MM.1S (cell line): ENCODE results near the gene PNMA8C.

Source experiments
- DNase-seq: peaks from one replicate; pipeline ENCODE4 v3.0.0-alpha.2; 2015
- H2AFZ ChIP-seq: fragments of 300-600 bp; sonication (generic); 2 replicates; pipeline ENCODE4 v1.6.0; 2016; ENCODE audit warnings: antibody characterized with exemption, low read length
- H3F3A ChIP-seq: fragments of 300-600 bp; sonication (generic); 2 replicates; pipeline ENCODE4 v1.6.1; 2016; ENCODE audit warnings: mild to moderate bottlenecking, antibody characterized with exemption, low read length, moderate library complexity, mixed read lengths; ENCODE audit not compliant: insufficient read depth
- H3K27ac ChIP-seq: fragments of 300-600 bp; sonication (generic); 2 replicates; pipeline ENCODE4 v1.5.1; 2016; ENCODE audit warnings: mild to moderate bottlenecking, low read length
- H3K27me3 ChIP-seq: fragments of 300-600 bp; sonication (generic); replicated peaks from 2 replicates; pipeline ENCODE4 v1.6.0; 2016; ENCODE audit warnings: low read length; ENCODE audit not compliant: insufficient read depth
- H3K36me3 ChIP-seq: fragments of 300-600 bp; sonication (generic); replicated peaks from 2 replicates; pipeline ENCODE4 v1.6.1; 2016; ENCODE audit warnings: mild to moderate bottlenecking, low read length, mixed read lengths; ENCODE audit not compliant: insufficient read depth
- H3K4me1 ChIP-seq: fragments of 300-600 bp; sonication (generic); 2 replicates; pipeline ENCODE4 v1.6.1; 2016; ENCODE audit warnings: low read length, mixed read lengths
- H3K4me2 ChIP-seq: fragments of 300-600 bp; sonication (generic); 2 replicates; pipeline ENCODE4 v1.6.0; 2016; ENCODE audit warnings: low read depth, low read length
- H3K4me3 ChIP-seq: fragments of 300-600 bp; sonication (generic); 2 replicates; pipeline ENCODE4 v1.5.1; 2016; ENCODE audit warnings: low read length, mixed read lengths
- H3K79me2 ChIP-seq: fragments of 300-600 bp; sonication (generic); 2 replicates; pipeline ENCODE4 v1.6.1; 2016; ENCODE audit warnings: mixed run types, low read length, mixed read lengths
- H3K9ac ChIP-seq: fragments of 300-600 bp; sonication (generic); 2 replicates; pipeline ENCODE4 v1.6.1; 2016; ENCODE audit warnings: low read length, mixed read lengths
- H3K9me2 ChIP-seq: fragments of 300-600 bp; sonication (generic); replicated peaks from 2 replicates; pipeline ENCODE4 v1.6.1; 2016; ENCODE audit warnings: mild to moderate bottlenecking, low read length, mixed read lengths; ENCODE audit not compliant: insufficient read depth
- H3K9me3 ChIP-seq: fragments of 300-600 bp; sonication (generic); replicated peaks from 2 replicates; pipeline ENCODE4 v1.6.1; 2016; ENCODE audit warnings: mild to moderate bottlenecking, low read length, mixed read lengths; ENCODE audit not compliant: insufficient read depth
- H4K20me1 ChIP-seq: fragments of 300-600 bp; sonication (generic); 2 replicates; pipeline ENCODE4 v1.6.1; 2016; ENCODE audit warnings: mild to moderate bottlenecking, low read length, moderate library complexity, mixed read lengths; ENCODE audit not compliant: insufficient read depth
- EZH2 ChIP-seq: fragments of 300-600 bp; sonication (generic); optimal IDR thresholded peaks from 2 replicates; pipeline ENCODE3; 2017; ENCODE audit warnings: low read depth, mild to moderate bottlenecking, antibody characterized with exemption, low read length, mixed read lengths
- EZH2phosphoT487 ChIP-seq: fragments of 300-600 bp; sonication (generic); IDR thresholded peaks from 2 replicates; pipeline ENCODE4 v1.6.1; 2018; ENCODE audit warnings: antibody characterized with exemption, low read length
- TF ChIP-seq, protein P1 (sequence below): fragments of 300-600 bp; sonication (generic); IDR thresholded peaks from 2 replicates; pipeline ENCODE4 v1.5.1; 2016; ENCODE audit warnings: antibody characterized with exemption, low read length, mixed read lengths

Gene PNMA8C

DNA sequence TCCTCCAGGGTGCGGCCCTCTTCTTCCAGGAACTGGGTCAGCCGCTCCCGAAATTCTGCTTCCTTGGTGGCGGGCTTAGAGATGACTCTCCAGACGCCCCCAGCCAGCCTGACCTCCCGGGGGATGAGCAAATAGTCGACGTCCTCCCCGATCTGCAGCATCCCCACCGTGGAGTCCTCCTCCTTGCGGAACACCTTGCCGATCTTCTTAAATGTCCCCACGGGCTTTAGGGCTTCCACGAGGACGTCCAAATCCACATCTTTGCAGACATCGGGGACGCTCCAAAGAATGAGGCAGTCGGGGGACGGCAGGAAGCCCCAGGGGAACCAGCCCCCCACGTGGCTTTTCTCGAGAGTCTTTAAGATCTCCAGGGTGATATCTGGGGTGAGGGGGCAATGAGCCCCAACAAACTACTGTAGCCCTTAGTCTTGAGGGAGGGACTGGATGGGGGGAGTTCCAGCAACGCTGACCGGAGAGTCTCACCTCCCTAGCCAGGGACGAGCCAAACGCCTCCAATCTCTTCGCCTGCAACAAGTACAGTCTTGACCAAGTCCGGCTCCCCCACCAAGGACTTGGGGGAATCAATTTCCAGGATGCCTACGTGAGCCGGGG, 16.0 kb downstream of the PNMA8C start:
- no peak overlapping the region for H3K27ac ChIP-seq
- H2AFZ ChIP-seq: no peak overlapping the region
- TF ChIP-seq, protein P1, sequence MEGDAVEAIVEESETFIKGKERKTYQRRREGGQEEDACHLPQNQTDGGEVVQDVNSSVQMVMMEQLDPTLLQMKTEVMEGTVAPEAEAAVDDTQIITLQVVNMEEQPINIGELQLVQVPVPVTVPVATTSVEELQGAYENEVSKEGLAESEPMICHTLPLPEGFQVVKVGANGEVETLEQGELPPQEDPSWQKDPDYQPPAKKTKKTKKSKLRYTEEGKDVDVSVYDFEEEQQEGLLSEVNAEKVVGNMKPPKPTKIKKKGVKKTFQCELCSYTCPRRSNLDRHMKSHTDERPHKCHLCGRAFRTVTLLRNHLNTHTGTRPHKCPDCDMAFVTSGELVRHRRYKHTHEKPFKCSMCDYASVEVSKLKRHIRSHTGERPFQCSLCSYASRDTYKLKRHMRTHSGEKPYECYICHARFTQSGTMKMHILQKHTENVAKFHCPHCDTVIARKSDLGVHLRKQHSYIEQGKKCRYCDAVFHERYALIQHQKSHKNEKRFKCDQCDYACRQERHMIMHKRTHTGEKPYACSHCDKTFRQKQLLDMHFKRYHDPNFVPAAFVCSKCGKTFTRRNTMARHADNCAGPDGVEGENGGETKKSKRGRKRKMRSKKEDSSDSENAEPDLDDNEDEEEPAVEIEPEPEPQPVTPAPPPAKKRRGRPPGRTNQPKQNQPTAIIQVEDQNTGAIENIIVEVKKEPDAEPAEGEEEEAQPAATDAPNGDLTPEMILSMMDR: no peak
- H3K9ac ChIP-seq: no peak overlapping the region
- no peaks in the 10 kb centered on the region for H3F3A ChIP-seq
- no peaks in the 10 kb centered on the region for H3K9me2 ChIP-seq
- no peak overlapping the region for H3K4me2 ChIP-seq
- DNase-seq: no peak
- H4K20me1 ChIP-seq: no peaks in the 10 kb centered on the region
- no peaks in the 10 kb centered on the region for H3K9me3 ChIP-seq
- no peaks in the 10 kb centered on the region for H3K4me1 ChIP-seq
- H3K4me3 ChIP-seq: no peak overlapping the region
- H3K36me3 ChIP-seq: no peaks in the 10 kb centered on the region
- no peaks in the 10 kb centered on the region for H3K79me2 ChIP-seq
- peaks cover 82% of the 10 kb centered on the region for H3K27me3 ChIP-seq

DNA sequence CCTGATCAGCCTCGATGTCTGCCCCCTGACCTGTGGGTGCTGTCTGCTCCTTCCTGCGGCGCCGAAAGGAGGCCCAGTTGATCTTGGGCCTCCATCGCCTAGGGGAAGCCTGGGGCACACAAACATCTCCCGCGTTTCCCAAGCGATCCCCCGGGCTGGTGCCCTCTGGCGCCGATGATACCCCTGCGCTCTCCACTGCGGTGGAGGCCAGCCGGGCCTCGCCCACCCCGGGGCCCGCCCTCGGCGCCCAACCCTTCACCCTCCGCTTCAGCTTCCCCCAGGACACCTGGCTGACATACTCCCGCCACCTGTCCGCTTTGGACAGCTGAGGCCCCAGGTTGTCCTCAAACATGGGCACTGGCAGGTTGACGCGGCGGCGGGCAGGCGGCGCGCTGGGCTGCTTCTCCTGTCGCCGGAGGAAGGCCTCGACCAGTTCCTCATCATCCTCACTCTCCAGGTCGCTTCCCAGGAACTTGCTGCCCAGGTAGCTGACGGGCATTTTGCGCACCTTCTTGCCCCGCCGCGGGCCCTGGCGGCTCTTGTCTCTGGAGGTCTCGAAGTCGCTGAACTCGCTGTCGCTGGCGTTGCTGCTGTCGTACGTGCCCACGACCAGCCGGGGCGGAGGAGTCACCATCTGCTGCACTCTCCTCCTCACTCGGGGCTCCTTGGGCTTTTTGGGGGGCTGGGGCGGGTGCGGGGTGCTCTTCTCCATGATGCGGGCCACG, 16.6 kb downstream of the PNMA8C start:
- Histone ChIP-seq H2AFZ (no peak overlapping the region), H3K36me3 (no peaks in the 10 kb centered on the region), H3K9me2 (no peaks in the 10 kb centered on the region), H3K27ac (no peak overlapping the region), H3K9me3 (no peaks in the 10 kb centered on the region), H3K4me1 (no peaks in the 10 kb centered on the region), H3K27me3 (peaks cover 82% of the 10 kb centered on the region), H3K79me2 (no peaks in the 10 kb centered on the region), H3F3A (no peaks in the 10 kb centered on the region), H3K9ac (no peak overlapping the region), H4K20me1 (no peaks in the 10 kb centered on the region), H3K4me3 (no peak overlapping the region), H3K4me2 (no peak overlapping the region)
- no peak for TF ChIP-seq EZH2phosphoT487
- TF ChIP-seq, protein P1: no peak
- DNase-seq: no peak

DNA sequence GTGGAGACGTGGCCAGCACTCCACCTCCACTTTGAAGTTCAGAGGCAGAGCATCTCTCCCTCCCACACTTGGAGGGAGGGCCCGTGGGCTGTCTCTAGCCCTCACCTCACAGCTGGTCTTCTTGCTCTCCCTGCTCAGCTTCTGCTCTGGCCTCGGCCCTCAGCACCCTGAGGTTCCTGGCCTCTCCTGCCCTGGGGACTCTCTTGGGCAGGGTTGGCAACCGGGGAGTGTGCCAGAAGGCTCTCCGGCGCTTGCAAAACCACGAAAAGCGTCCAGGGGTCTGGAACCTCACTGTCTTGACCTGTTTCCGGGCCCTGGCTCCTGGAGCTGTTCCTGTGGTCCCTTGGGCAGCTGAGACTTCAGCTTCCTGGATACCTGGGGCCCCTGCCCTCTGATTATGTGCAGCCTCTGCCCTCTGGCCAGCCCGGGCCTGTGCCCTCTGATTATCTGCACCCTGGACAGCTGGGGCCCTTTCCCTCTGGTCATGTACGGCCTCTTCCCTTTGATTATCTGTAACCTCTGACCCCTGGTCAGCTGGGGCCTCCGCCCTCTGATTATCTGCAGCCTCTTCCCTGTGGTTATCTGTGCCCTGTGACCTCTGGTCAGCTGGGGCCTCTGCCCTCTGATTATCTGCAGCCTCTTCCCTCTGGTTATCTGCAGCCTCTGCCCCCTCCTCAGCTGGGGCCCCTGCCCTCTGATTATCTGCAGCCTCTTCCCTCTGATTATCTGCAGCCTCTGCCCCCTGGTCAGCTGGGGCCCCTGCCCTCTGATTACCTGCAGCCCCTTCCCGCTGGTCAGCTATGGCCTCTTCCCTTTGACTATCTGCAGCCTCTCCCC, 17.4 kb downstream of the PNMA8C start:
- Histone ChIP-seq H3K36me3 (no peaks in the 10 kb centered on the region), H3K9me2 (no peaks in the 10 kb centered on the region), H3K27ac (no peak overlapping the region), H3K9me3 (no peaks in the 10 kb centered on the region), H3K27me3 (peaks cover 81% of the 10 kb centered on the region), H4K20me1 (no peaks in the 10 kb centered on the region), H3K9ac (no peak overlapping the region), H3K4me3 (no peak overlapping the region), H3K79me2 (no peaks in the 10 kb centered on the region), H2AFZ (no peak overlapping the region), H3K4me1 (no peaks in the 10 kb centered on the region), H3K4me2 (no peak overlapping the region), H3F3A (no peaks in the 10 kb centered on the region)
- DNase-seq: no peak
- TF ChIP-seq EZH2: no peak
- TF ChIP-seq, protein P1: no peak
- no peak for TF ChIP-seq EZH2phosphoT487
